Rectal smooth muscle tissue (tissue), 1 donor: ENCODE data around the gene UACA.

ENCODE experiments used
- H3K27ac ChIP-seq: one replicate; pipeline ENCODE4 v1.7.0; 2013; ENCODE audit warnings: low read depth, low read length, inconsistent platforms
- H3K27me3 ChIP-seq: one replicate; pipeline ENCODE4 v1.7.0; 2013; ENCODE audit warnings: low read length; ENCODE audit not compliant: control insufficient read depth, insufficient read depth
- H3K36me3 ChIP-seq: one replicate; pipeline ENCODE4 v1.7.0; 2013; ENCODE audit warnings: low read length; ENCODE audit not compliant: control insufficient read depth, insufficient read depth
- H3K4me1 ChIP-seq: one replicate; pipeline ENCODE4 v1.7.0; 2013; ENCODE audit warnings: low read length; ENCODE audit not compliant: control insufficient read depth, insufficient read depth
- H3K4me3 ChIP-seq: one replicate; pipeline ENCODE4 v1.7.0; 2013; ENCODE audit warnings: low read length
- H3K9ac ChIP-seq: one replicate; pipeline ENCODE4 v1.7.0; 2013; ENCODE audit warnings: low read length

The UACA gene

GRCh38 chr15:70633103-70633831 is 130.1 kb downstream of the UACA start:
- H3K27me3 ChIP-seq: no peaks in the 10 kb centered on the region
- H3K4me3 ChIP-seq: no peak overlapping the region
- no peaks in the 10 kb centered on the region for H3K36me3 ChIP-seq
- H3K9ac ChIP-seq: no peak overlapping the region
- H3K4me1 ChIP-seq: no peaks in the 10 kb centered on the region
- no peak overlapping the region for H3K27ac ChIP-seq

- no peak overlapping the region for H3K27ac ChIP-seq
- H3K4me3 ChIP-seq: no peak overlapping the region
These were observed 130.8 kb downstream of the UACA start for GRCh38 chr15:70632491-70633102.

GRCh38 chr15:70632079-70632478 is 131.3 kb downstream of the UACA start:
- no peak overlapping the region for H3K27ac ChIP-seq
- H3K4me1 ChIP-seq: no peaks in the 10 kb centered on the region
- H3K4me3 ChIP-seq: no peak overlapping the region
- no peak overlapping the region for H3K9ac ChIP-seq
- no peaks in the 10 kb centered on the region for H3K36me3 ChIP-seq
- no peaks in the 10 kb centered on the region for H3K27me3 ChIP-seq

More at GRCh38 chr15:70632491-70633102, 130.8 kb downstream of the UACA start:
- H3K36me3 ChIP-seq: no peaks in the 10 kb centered on the region
- H3K27me3 ChIP-seq: no peaks in the 10 kb centered on the region
- H3K9ac ChIP-seq: no peak overlapping the region
- H3K4me1 ChIP-seq: no peaks in the 10 kb centered on the region

GRCh38 chr15:70629735-70630273 is 133.6 kb downstream of the UACA start:
- H3K36me3 ChIP-seq: no peaks in the 10 kb centered on the region
- H3K4me3 ChIP-seq: no peak overlapping the region
- H3K9ac ChIP-seq: no peak overlapping the region
- H3K27ac ChIP-seq: no peak overlapping the region
- H3K27me3 ChIP-seq: no peaks in the 10 kb centered on the region
- H3K4me1 ChIP-seq: no peaks in the 10 kb centered on the region

GRCh38 chr15:70628549-70628896 is 134.8 kb downstream of the UACA start:
- H3K4me3 ChIP-seq: no peak overlapping the region
- no peaks in the 10 kb centered on the region for H3K27me3 ChIP-seq
- no peaks in the 10 kb centered on the region for H3K4me1 ChIP-seq
- H3K27ac ChIP-seq: no peak overlapping the region
- H3K9ac ChIP-seq: no peak overlapping the region
- H3K36me3 ChIP-seq: no peaks in the 10 kb centered on the region

- Histone ChIP-seq H3K4me1 (no peaks in the 10 kb centered on the region), H3K36me3 (no peaks in the 10 kb centered on the region), H3K9ac (no peak overlapping the region), H3K27me3 (no peaks in the 10 kb centered on the region), H3K27ac (no peak overlapping the region), H3K4me3 (no peak overlapping the region)
These were observed 135.4 kb downstream of the UACA start for GRCh38 chr15:70627734-70628548.

- Histone ChIP-seq H3K9ac (no peak overlapping the region), H3K27me3 (no peaks in the 10 kb centered on the region), H3K36me3 (no peaks in the 10 kb centered on the region), H3K4me3 (no peak overlapping the region), H3K4me1 (no peaks in the 10 kb centered on the region), H3K27ac (no peak overlapping the region)
These were observed 136.0 kb downstream of the UACA start for GRCh38 chr15:70627322-70627721.

- no peaks in the 10 kb centered on the region for H3K27me3 ChIP-seq
- H3K27ac ChIP-seq: no peak overlapping the region
- no peak overlapping the region for H3K4me3 ChIP-seq
- no peaks in the 10 kb centered on the region for H3K36me3 ChIP-seq
- H3K9ac ChIP-seq: no peak overlapping the region
- no peaks in the 10 kb centered on the region for H3K4me1 ChIP-seq
These were observed 137.9 kb downstream of the UACA start for GRCh38 chr15:70625438-70625837.

GRCh38 chr15:70625011-70625410 is 138.3 kb downstream of the UACA start:
- H3K9ac ChIP-seq: no peak overlapping the region
- no peaks in the 10 kb centered on the region for H3K4me1 ChIP-seq
- no peak overlapping the region for H3K27ac ChIP-seq
- H3K4me3 ChIP-seq: no peak overlapping the region
- no peaks in the 10 kb centered on the region for H3K36me3 ChIP-seq
- no peaks in the 10 kb centered on the region for H3K27me3 ChIP-seq

GRCh38 chr15:70618929-70619328 is 144.4 kb downstream of the UACA start:
- no peak overlapping the region for H3K4me3 ChIP-seq
- H3K27ac ChIP-seq: no peak overlapping the region
- H3K9ac ChIP-seq: no peak overlapping the region
- H3K4me1 ChIP-seq: no peaks in the 10 kb centered on the region
- no peaks in the 10 kb centered on the region for H3K36me3 ChIP-seq
- H3K27me3 ChIP-seq: no peaks in the 10 kb centered on the region

GRCh38 chr15:70617911-70618287 is 145.5 kb downstream of the UACA start:
- Histone ChIP-seq H3K27me3 (no peaks in the 10 kb centered on the region), H3K36me3 (no peaks in the 10 kb centered on the region), H3K27ac (no peak overlapping the region), H3K4me3 (no peak overlapping the region), H3K9ac (no peak overlapping the region), H3K4me1 (no peaks in the 10 kb centered on the region)

GRCh38 chr15:70617076-70617910 is 146.1 kb downstream of the UACA start:
- Histone ChIP-seq H3K27me3 (no peaks in the 10 kb centered on the region), H3K4me3 (no peak overlapping the region), H3K27ac (no peak overlapping the region), H3K36me3 (no peaks in the 10 kb centered on the region), H3K9ac (no peak overlapping the region), H3K4me1 (no peaks in the 10 kb centered on the region)
